Measurements from ENCODE around the gene CMSS1.

DNA sequence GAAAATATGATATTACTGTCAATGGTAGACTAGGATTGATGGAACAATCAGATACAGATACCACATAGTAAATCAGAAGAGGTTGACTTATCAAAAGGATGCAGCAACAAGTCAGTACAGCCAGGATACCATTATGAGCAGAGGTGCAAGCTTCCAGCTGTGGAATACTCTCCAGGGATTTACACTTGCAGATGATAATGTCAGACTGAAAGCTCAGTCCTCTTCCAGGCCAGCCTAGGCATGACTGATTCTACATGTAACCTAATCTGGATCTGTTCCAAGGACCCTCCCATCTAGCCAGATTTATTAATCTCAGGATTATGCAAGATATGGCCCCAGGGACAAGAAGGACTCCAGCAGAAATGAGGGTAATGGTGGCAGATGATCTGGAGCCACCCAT is 288.4 kb downstream of the CMSS1 start:
- TF ChIP-seq POLR2A (IDR thresholded peaks at IDR 0.05) = no peak
- TF ChIP-seq, protein P1, sequence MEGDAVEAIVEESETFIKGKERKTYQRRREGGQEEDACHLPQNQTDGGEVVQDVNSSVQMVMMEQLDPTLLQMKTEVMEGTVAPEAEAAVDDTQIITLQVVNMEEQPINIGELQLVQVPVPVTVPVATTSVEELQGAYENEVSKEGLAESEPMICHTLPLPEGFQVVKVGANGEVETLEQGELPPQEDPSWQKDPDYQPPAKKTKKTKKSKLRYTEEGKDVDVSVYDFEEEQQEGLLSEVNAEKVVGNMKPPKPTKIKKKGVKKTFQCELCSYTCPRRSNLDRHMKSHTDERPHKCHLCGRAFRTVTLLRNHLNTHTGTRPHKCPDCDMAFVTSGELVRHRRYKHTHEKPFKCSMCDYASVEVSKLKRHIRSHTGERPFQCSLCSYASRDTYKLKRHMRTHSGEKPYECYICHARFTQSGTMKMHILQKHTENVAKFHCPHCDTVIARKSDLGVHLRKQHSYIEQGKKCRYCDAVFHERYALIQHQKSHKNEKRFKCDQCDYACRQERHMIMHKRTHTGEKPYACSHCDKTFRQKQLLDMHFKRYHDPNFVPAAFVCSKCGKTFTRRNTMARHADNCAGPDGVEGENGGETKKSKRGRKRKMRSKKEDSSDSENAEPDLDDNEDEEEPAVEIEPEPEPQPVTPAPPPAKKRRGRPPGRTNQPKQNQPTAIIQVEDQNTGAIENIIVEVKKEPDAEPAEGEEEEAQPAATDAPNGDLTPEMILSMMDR (IDR thresholded peaks at IDR 0.05) = no peak
